Dermis microvascular lymphatic vessel endothelial cell (primary cell): ENCODE data around the gene BAX. TPM values are rescaled to one million over a fixed set of nuclear protein-coding genes. Genes with fewer than 3 reads are reported as not detected.

Experiments used
- total RNA-seq: library from RNA; depleted of rRNA; stranded (reverse); fragments of >200 nt; gene quantifications from 2 replicates; pipeline ENCODE4 v1.2.1, GENCODE V29; 2014

Gene BAX
- total RNA-seq, 1 donor from 2014 or later = 95.6 TPM

Other genes with a start within 250 kb of the BAX start
- under 0.01 and 0.13 TPM in 2 replicates for gene MAMSTR, start 235.2 kb upstream of the BAX start, total RNA-seq
- 59.4 and 82.1 TPM in 2 replicates for gene RASIP1, start 214.3 kb upstream of the BAX start, total RNA-seq
- 0.25 and 0.26 TPM in 2 replicates for gene IZUMO1, start 208.0 kb upstream of the BAX start, total RNA-seq
- 6.0 and 7.7 TPM in 2 replicates for gene FUT1, start 202.2 kb upstream of the BAX start, total RNA-seq
- gene FGF21, start 199.4 kb upstream of the BAX start, total RNA-seq = not detected in 2 replicates
- gene BCAT2, start 143.8 kb upstream of the BAX start, total RNA-seq = 29.0 and 33.3 TPM in 2 replicates
- gene HSD17B14, start 118.4 kb upstream of the BAX start, total RNA-seq = 2.8 and 4.2 TPM in 2 replicates
- 2.7 and 6.8 TPM in 2 replicates for gene PLEKHA4, start 86.3 kb upstream of the BAX start, total RNA-seq
- gene PPP1R15A, start 82.5 kb upstream of the BAX start, total RNA-seq = 21.6 and 36.4 TPM in 2 replicates
- under 0.01 and 0.13 TPM in 2 replicates for gene TULP2, start 56.1 kb upstream of the BAX start, total RNA-seq
- 89.7 and 166 TPM in 2 replicates for gene NUCB1, start 54.6 kb upstream of the BAX start, total RNA-seq
- 0.13 TPM in 1 of 2 replicates, not detected in the other for gene DHDH, start 21.2 kb upstream of the BAX start, total RNA-seq
- gene FTL, start 10.4 kb downstream of the BAX start, total RNA-seq = 625 and 1,172 TPM in 2 replicates
- 14.8 and 16.0 TPM in 2 replicates for gene GYS1, start 38.4 kb downstream of the BAX start, total RNA-seq
- gene RUVBL2, start 39.0 kb downstream of the BAX start, total RNA-seq = 139 and 197 TPM in 2 replicates
- 0.89 TPM in 1 of 2 replicates, not detected in the other for gene LHB, start 62.2 kb downstream of the BAX start, total RNA-seq
- gene CGB3, start 69.5 kb downstream of the BAX start, total RNA-seq = not detected in 2 replicates
- not detected in 2 replicates for gene CGB2, start 77.0 kb downstream of the BAX start, total RNA-seq
- not detected in 2 replicates for gene CGB1, start 82.0 kb downstream of the BAX start, total RNA-seq
- gene CGB5, start 89.0 kb downstream of the BAX start, total RNA-seq = not detected in 2 replicates
- not detected in 2 replicates for gene CGB8, start 94.2 kb downstream of the BAX start, total RNA-seq
- 0.13 TPM in 1 of 2 replicates, not detected in the other for gene CGB7, start 102.9 kb downstream of the BAX start, total RNA-seq
- not detected in 2 replicates for gene NTF4, start 109.9 kb downstream of the BAX start, total RNA-seq
- gene KCNA7, start 117.8 kb downstream of the BAX start, total RNA-seq = not detected in 2 replicates
- 150 and 160 TPM in 2 replicates for gene SNRNP70, start 130.6 kb downstream of the BAX start, total RNA-seq
- gene LIN7B, start 159.5 kb downstream of the BAX start, total RNA-seq = 1.4 and 2.4 TPM in 2 replicates
- gene C19orf73, start 164.3 kb downstream of the BAX start, total RNA-seq = 0.13 and 0.25 TPM in 2 replicates
- 4.0 TPM in 2 replicates for gene PPFIA3, start 164.7 kb downstream of the BAX start, total RNA-seq
- not detected in 2 replicates for gene HRC, start 200.5 kb downstream of the BAX start, total RNA-seq
- gene TRPM4, start 202.9 kb downstream of the BAX start, total RNA-seq = 10.8 and 18.2 TPM in 2 replicates